Neural cell (in vitro differentiated cells): ENCODE data around the gene KDM2A. TPM values are rescaled to one million over a fixed set of nuclear protein-coding genes. Genes with fewer than 3 reads are reported as not detected.

ENCODE experiments used
- H2AFZ ChIP-seq: fragments of 200-600, 300-800 bp; sonication (generic), shearing (Covaris generic); 2 replicates; pipeline ENCODE4 v1.6.0; 2014; ENCODE audit warnings: low read depth, mild to moderate bottlenecking, antibody characterized with exemption, low read length, moderate library complexity
- H3F3A ChIP-seq: fragments of 200-600 bp; shearing (Covaris generic); 2 replicates; pipeline ENCODE4 v1.6.1; 2016; ENCODE audit warnings: mild to moderate bottlenecking, moderate library complexity, mixed read lengths, antibody characterized with exemption, low read length; ENCODE audit not compliant: insufficient read depth, poor library complexity, severe bottlenecking
- H3K27ac ChIP-seq: fragments of 200-600, 300-800 bp; sonication (generic), shearing (Covaris generic); 2 replicates; pipeline ENCODE4 v1.5.1; 2014; ENCODE audit warnings: mild to moderate bottlenecking, low read length, moderate library complexity
- H3K27me3 ChIP-seq: fragments of 300-800, 200-600 bp; sonication (generic), shearing (Covaris generic); 2 replicates; pipeline ENCODE4 v1.6.0; 2014; ENCODE audit warnings: mild to moderate bottlenecking, low read depth, low read length, moderate library complexity; ENCODE audit not compliant: insufficient read depth
- H3K36me3 ChIP-seq: fragments of 300-800, 200-600 bp; sonication (generic), shearing (Covaris generic); 2 replicates; pipeline ENCODE4 v1.5.1; 2014; ENCODE audit warnings: mild to moderate bottlenecking, antibody characterized with exemption, low read length, moderate library complexity; ENCODE audit not compliant: insufficient read depth
- H3K4me2 ChIP-seq: fragments of 300-800, 200-600 bp; sonication (generic), shearing (Covaris generic); 2 replicates; pipeline ENCODE4 v1.6.0; 2014; ENCODE audit warnings: mild to moderate bottlenecking, low read length
- H3K4me3 ChIP-seq: fragments of 300-800, 200-600 bp; sonication (generic), shearing (Covaris generic); 2 replicates; pipeline ENCODE4 v1.5.1; 2014; ENCODE audit warnings: mild to moderate bottlenecking, low read length, moderate library complexity
- H3K79me2 ChIP-seq: fragments of 200-600 bp; shearing (Covaris generic); replicated peaks from 2 replicates; pipeline ENCODE4 v1.6.0; 2014; ENCODE audit warnings: mild to moderate bottlenecking, low read length, moderate library complexity; ENCODE audit not compliant: insufficient read depth
- H3K9ac ChIP-seq: fragments of 300-800, 200-600 bp; sonication (generic), shearing (Covaris generic); 2 replicates; pipeline ENCODE4 v1.6.1; 2016; ENCODE audit warnings: mild to moderate bottlenecking, low read length, mixed read lengths
- H3K9me2 ChIP-seq: fragments of 200-600 bp; shearing (Covaris generic); 2 replicates; pipeline ENCODE4 v1.6.1; 2016; ENCODE audit warnings: mild to moderate bottlenecking, low read length, mixed read lengths; ENCODE audit not compliant: insufficient read depth
- H3K9me3 ChIP-seq: fragments of 200-600, 300-800 bp; sonication (generic), shearing (Covaris generic); 2 replicates; pipeline ENCODE4 v1.6.1; 2016; ENCODE audit warnings: mild to moderate bottlenecking, mixed run types, low read length, moderate library complexity, mixed read lengths
- H4K20me1 ChIP-seq: fragments of 200-600 bp; shearing (Covaris generic); 2 replicates; pipeline ENCODE4 v1.6.1; 2016; ENCODE audit warnings: mild to moderate bottlenecking, mixed run types; ENCODE audit not compliant: insufficient read depth
- EP300 ChIP-seq: fragments of 450-650 bp; conservative IDR thresholded peaks from 2 replicates; pipeline ENCODE4 v1.6.1; 2014; ENCODE audit warnings: antibody characterized with exemption, mild to moderate bottlenecking, moderate library complexity; ENCODE audit not compliant: poor library complexity, severe bottlenecking
- EZH2 ChIP-seq: fragments of 200-600, 300-800 bp; shearing (Covaris generic), sonication (generic); IDR thresholded peaks from 2 replicates; pipeline ENCODE4 v1.6.1; 2014; ENCODE audit warnings: antibody characterized with exemption, low read length, borderline replicate concordance, mild to moderate bottlenecking; ENCODE audit not compliant: insufficient read depth, poor library complexity, severe bottlenecking
- MXI1 ChIP-seq: fragments of 450-650 bp; conservative IDR thresholded peaks from 2 replicates; pipeline ENCODE4 v1.6.1; 2014; ENCODE audit warnings: antibody characterized with exemption, mild to moderate bottlenecking; ENCODE audit not compliant: poor library complexity, severe bottlenecking
- POLR2AphosphoS5 ChIP-seq: IDR thresholded peaks from 2 replicates; pipeline ENCODE4 v1.6.1; 2012
- RAD21 ChIP-seq: fragments of 450-650 bp; conservative IDR thresholded peaks from 2 replicates; pipeline ENCODE4 v1.6.1; 2014; ENCODE audit warnings: antibody characterized with exemption, mild to moderate bottlenecking, moderate library complexity
- REST ChIP-seq: IDR thresholded peaks from 2 replicates; pipeline ENCODE4 v1.6.1; 2012; ENCODE audit warnings: borderline replicate concordance
- SMC3 ChIP-seq: fragments of 450-650 bp; conservative IDR thresholded peaks from 2 replicates; pipeline ENCODE4 v1.6.1; 2014; ENCODE audit warnings: antibody characterized with exemption, mild to moderate bottlenecking, moderate library complexity; ENCODE audit not compliant: poor library complexity
- TAF1 ChIP-seq: IDR thresholded peaks from 2 replicates; pipeline ENCODE4 v1.6.1; 2012; ENCODE audit warnings: low read depth
- polyA plus RNA-seq: library from polyadenylated mRNA; depleted of rRNA; stranded (reverse); fragments of >200 nt; gene quantifications from 2 replicates; pipeline ENCODE4 v1.2.3, GENCODE V29; 2014
- TF ChIP-seq, protein P1 (sequence below): fragments of 450-650 bp; IDR thresholded peaks from 2 replicates; pipeline ENCODE4 v1.5.1; 2014; ENCODE audit warnings: antibody characterized with exemption, mild to moderate bottlenecking, moderate library complexity; ENCODE audit not compliant: poor library complexity, severe bottlenecking

The KDM2A gene
- polyA plus RNA-seq, 1 donor from 2014 or later = 12.4 TPM

- no peak overlapping the region for H3K4me2 ChIP-seq
- no peaks in the 10 kb centered on the region for H3K9me2 ChIP-seq
- H3K4me3 ChIP-seq = no peak overlapping the region
- H3K27ac ChIP-seq = no peak overlapping the region
- no peak overlapping the region for H3K9ac ChIP-seq
- no peaks in the 10 kb centered on the region for H3K27me3 ChIP-seq
- H3K9me3 ChIP-seq = no peaks in the 10 kb centered on the region
- no peaks in the 10 kb centered on the region for H4K20me1 ChIP-seq
- no peaks in the 10 kb centered on the region for H3K36me3 ChIP-seq
- TF ChIP-seq SMC3 = no peak
- no peak for TF ChIP-seq RAD21
- no peak for TF ChIP-seq POLR2AphosphoS5
- TF ChIP-seq EP300 = no peak
- TF ChIP-seq, protein P1, sequence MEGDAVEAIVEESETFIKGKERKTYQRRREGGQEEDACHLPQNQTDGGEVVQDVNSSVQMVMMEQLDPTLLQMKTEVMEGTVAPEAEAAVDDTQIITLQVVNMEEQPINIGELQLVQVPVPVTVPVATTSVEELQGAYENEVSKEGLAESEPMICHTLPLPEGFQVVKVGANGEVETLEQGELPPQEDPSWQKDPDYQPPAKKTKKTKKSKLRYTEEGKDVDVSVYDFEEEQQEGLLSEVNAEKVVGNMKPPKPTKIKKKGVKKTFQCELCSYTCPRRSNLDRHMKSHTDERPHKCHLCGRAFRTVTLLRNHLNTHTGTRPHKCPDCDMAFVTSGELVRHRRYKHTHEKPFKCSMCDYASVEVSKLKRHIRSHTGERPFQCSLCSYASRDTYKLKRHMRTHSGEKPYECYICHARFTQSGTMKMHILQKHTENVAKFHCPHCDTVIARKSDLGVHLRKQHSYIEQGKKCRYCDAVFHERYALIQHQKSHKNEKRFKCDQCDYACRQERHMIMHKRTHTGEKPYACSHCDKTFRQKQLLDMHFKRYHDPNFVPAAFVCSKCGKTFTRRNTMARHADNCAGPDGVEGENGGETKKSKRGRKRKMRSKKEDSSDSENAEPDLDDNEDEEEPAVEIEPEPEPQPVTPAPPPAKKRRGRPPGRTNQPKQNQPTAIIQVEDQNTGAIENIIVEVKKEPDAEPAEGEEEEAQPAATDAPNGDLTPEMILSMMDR = no peak
- TF ChIP-seq MXI1 = no peak
- TF ChIP-seq TAF1 = no peak
- TF ChIP-seq EZH2 = no peak
- TF ChIP-seq REST = no peak
- H3F3A ChIP-seq = peaks cover 6% of the 10 kb centered on the region
- H2AFZ ChIP-seq = no peak overlapping the region
- no peaks in the 10 kb centered on the region for H3K79me2 ChIP-seq
Observed at GRCh38 chr11:67282876-67283371, 163.9 kb downstream of the KDM2A start.

GRCh38 chr11:67283481-67283963 lies 164.5 kb downstream of the KDM2A start:
- no peak overlapping the region for H2AFZ ChIP-seq
- no peaks in the 10 kb centered on the region for H3K27me3 ChIP-seq
- TF ChIP-seq SMC3 (no peak), RAD21 (no peak), POLR2AphosphoS5 (no peak), REST (no peak), TAF1 (no peak), EP300 (no peak), MXI1 (no peak), EZH2 (no peak)
- TF ChIP-seq, protein P1 = no peak
- H3F3A ChIP-seq = peaks cover 7% of the 10 kb centered on the region
- no peak overlapping the region for H3K27ac ChIP-seq
- H4K20me1 ChIP-seq = no peaks in the 10 kb centered on the region
- H3K9me2 ChIP-seq = no peaks in the 10 kb centered on the region
- H3K9me3 ChIP-seq = no peaks in the 10 kb centered on the region
- H3K9ac ChIP-seq = no peak overlapping the region
- no peaks in the 10 kb centered on the region for H3K36me3 ChIP-seq
- H3K79me2 ChIP-seq = no peaks in the 10 kb centered on the region
- H3K4me2 ChIP-seq = no peak overlapping the region
- no peak overlapping the region for H3K4me3 ChIP-seq
